Sigmoid colon (tissue), 7 donors: Measurements from ENCODE around the gene SLC7A5. TPM values are rescaled to one million over a fixed set of nuclear protein-coding genes. Genes with fewer than 3 reads are reported as not detected.
"Not testable (repeated sequence)": the region's sequence is repeated elsewhere in the genome, so short reads cannot be mapped to it uniquely, and the experiment has no call there.

Experiments
- DNase-seq: peaks from one replicate; pipeline ENCODE4 v3.0.0-alpha.2; 2019
- H3K27ac ChIP-seq, 4 donors: fragments of 200-600 bp; sonication (generic); one replicate each; pipeline ENCODE4 v1.5.1; 2016 to 2019; ENCODE audit warnings: mild to moderate bottlenecking in 1 of 4
- H3K27me3 ChIP-seq, 3 donors: fragments of 200-600 bp; sonication (generic); one replicate each; pipeline ENCODE4 v1.5.1; 2019; ENCODE audit warnings: mild to moderate bottlenecking in 1 of 3
- H3K36me3 ChIP-seq, 4 donors: fragments of 200-600 bp; sonication (generic); one replicate each; pipeline ENCODE4 v1.5.1; 2016 to 2019
- H3K4me1 ChIP-seq, 4 donors: fragments of 200-600 bp; sonication (generic); one replicate each; pipeline ENCODE4 v1.5.1; 2017 to 2019
- H3K4me3 ChIP-seq, 4 donors: fragments of 200-600 bp; sonication (generic); one replicate each; pipeline ENCODE4 v1.5.1; 2017 to 2019; ENCODE audit warnings: mild to moderate bottlenecking in 2 of 4, moderate library complexity in 1 of 4
- H3K9me3 ChIP-seq, 4 donors: fragments of 200-600 bp in 3 of 4; sonication (generic) in 3 of 4; one replicate each; pipeline versions ENCODE4 v1.5.1 to v1.6.1; 2013 to 2019
- CTCF ChIP-seq, 4 experiments: fragments of 450-650 bp in 3 of 4; fragments of 200-600 bp in 1 of 4; IDR thresholded peaks; one replicate each; pipeline ENCODE4 v1.5.1; 2016 to 2019; ENCODE audit warnings: antibody characterized with exemption in 4 of 4, mild to moderate bottlenecking in 3 of 4, moderate library complexity in 2 of 4
- EP300 ChIP-seq, 4 donors: sonication (generic); formaldehyde crosslinking; IDR thresholded peaks; one replicate each; pipeline ENCODE4 v1.6.1; 2017; ENCODE audit warnings: antibody characterized with exemption in 4 of 4
- POLR2A ChIP-seq, 2 donors: fragments of 450-650 bp; IDR thresholded peaks; one replicate each; pipeline ENCODE4 v1.6.1; 2016; ENCODE audit warnings: antibody characterized with exemption in 2 of 2, mild to moderate bottlenecking in 2 of 2, moderate library complexity in 2 of 2
- POLR2AphosphoS5 ChIP-seq, 4 donors: sonication (generic); formaldehyde crosslinking; IDR thresholded peaks; one replicate each; pipeline ENCODE4 v1.6.1; 2017; ENCODE audit warnings: antibody characterized with exemption in 4 of 4
- WGBS, 2 donors: extraction: QIAGEN DNeasy Blood & Tissue Kit; methylation state at CpG; one replicate each; pipeline ENCODE4 v1.1.7; 2013; 5-methylcytosine and 5-hydroxymethylcytosine counted together
- intact Hi-C: fragments of 100-400 bp; cut with DNase I; formaldehyde crosslinking; loops from one replicate; pipeline ENCODE4 v1.15.1; 2023
- polyA plus RNA-seq, 3 donors: library from polyadenylated mRNA; stranded (reverse); fragments of 200-250 nt; gene quantifications; one replicate each; pipeline ENCODE4 v1.2.3, GENCODE V29; 2013
- total RNA-seq, 4 donors: library from RNA; depleted of rRNA; stranded (reverse); fragments of >200 nt; gene quantifications; one replicate each; pipeline ENCODE4 v1.1.0, GENCODE V29; 2016
- donor health status: healthy with polysubstance abuse.
- donor health status: Bipolar disorder and iron deficiency.
- donor health status: healthy.

Gene SLC7A5
- total and polyA plus RNA-seq, 7 donors: 0.60 to 44.5 (median 3.1) TPM

GRCh38 chr16:87877942-87878507, 8.7 kb upstream of the SLC7A5 start:
- WGBS, 2 donors: 84 to 86% methylated on average over 19 of the region's 19 CpGs
- no peak for DNase-seq
- Histone ChIP-seq H3K4me1 (no peaks in the 10 kb centered on the region), H3K27me3 (peaks cover 0 to 54% (median 18%) of the 10 kb centered on the region in 3 donors), H3K4me3 (no peak overlapping the region), H3K9me3 (no peaks in the 10 kb centered on the region), H3K36me3 (no peaks in the 10 kb centered on the region), H3K27ac (no peak overlapping the region)
- TF ChIP-seq EP300 (IDR thresholded peaks at IDR 0.05) (no peak), CTCF (IDR thresholded peaks at IDR 0.05) (no peak), POLR2A (IDR thresholded peaks at IDR 0.05) (no peak), POLR2AphosphoS5 (IDR thresholded peaks at IDR 0.05) (no peak)
- intact Hi-C loops: loop anchor here (10.0 kb wide), 1 partner anchor 293 kb away; no protein-coding TSS in a partner anchor

- H3K36me3 ChIP-seq: no peaks in the 10 kb centered on the region
- H3K27ac ChIP-seq: no peak overlapping the region
- TF ChIP-seq EP300 (IDR thresholded peaks at IDR 0.05) (no peak), POLR2AphosphoS5 (IDR thresholded peaks at IDR 0.05) (no peak), POLR2A (IDR thresholded peaks at IDR 0.05) (no peak), CTCF (IDR thresholded peaks at IDR 0.05) (no peak)
- H3K4me1 ChIP-seq: peaks cover 0 to 17% (median 11%) of the 10 kb centered on the region in 4 donors
- H3K9me3 ChIP-seq: no peaks in the 10 kb centered on the region
- DNase-seq: no peak
- peaks cover 0 to 36% (median 9%) of the 10 kb centered on the region in 3 donors for H3K27me3 ChIP-seq
- WGBS, 2 donors: 51 to 63% methylated on average over 24 of the region's 24 CpGs
- no peak overlapping the region for H3K4me3 ChIP-seq
- intact Hi-C loops: loop anchor here (5.0 to 10.0 kb wide), 2 partner anchors 32 to 290 kb away; no protein-coding TSS in a partner anchor
Observed at GRCh38 chr16:87874639-87875427, 5.5 kb upstream of the SLC7A5 start.

- Histone ChIP-seq H3K27ac (peak overlapping the region in 3 of 4 donors; percentile 80 to 87 (median 87)), H3K4me1 (peaks cover 0 to 39% (median 33%) of the 10 kb centered on the region in 4 donors), H3K27me3 (peaks cover 0 to 27% (median 2%) of the 10 kb centered on the region in 3 donors)
- not testable (repeated sequence) for H3K4me3 ChIP-seq, H3K9me3 ChIP-seq, H3K36me3 ChIP-seq, DNase-seq
- WGBS, 2 donors: 77 to 84% methylated on average over 24 of the region's 24 CpGs
- intact Hi-C loops: loop anchor here (1.0 to 10.0 kb wide), 4 partner anchors 20 to 286 kb away; no protein-coding TSS in a partner anchor
Observed at GRCh38 chr16:87870418-87871291, 1.3 kb upstream of the SLC7A5 start.

GRCh38 chr16:87869879-87870417, 641 bp upstream of the SLC7A5 start:
- Histone ChIP-seq H3K4me1 (peaks cover 0 to 46% (median 33%) of the 10 kb centered on the region in 4 donors), H3K27ac (peak overlapping the region in 3 of 4 donors; percentile 80 to 87 (median 87)), H3K27me3 (peaks cover 0 to 23% (median 0%) of the 10 kb centered on the region in 3 donors)
- not testable (repeated sequence) for H3K36me3 ChIP-seq, H3K4me3 ChIP-seq, H3K9me3 ChIP-seq, DNase-seq
- WGBS, 2 donors: 84 to 94% methylated on average over 18 of the region's 18 CpGs
- intact Hi-C loops: loop anchor here (5.0 to 10.0 kb wide), 2 partner anchors 37 to 285 kb away; no protein-coding TSS in a partner anchor

- Histone ChIP-seq H3K27ac (peak overlapping the region; percentile 38 to 87 (median 84)), H3K4me1 (peaks cover 0 to 61% (median 43%) of the 10 kb centered on the region in 4 donors), H3K27me3 (peaks cover 0 to 11% (median 0%) of the 10 kb centered on the region in 3 donors), H3K4me3 (peak overlapping the region; percentile 40 to 63 (median 56))
- H3K36me3 ChIP-seq, intact Hi-C loops, DNase-seq, H3K9me3 ChIP-seq: not testable (repeated sequence)
- peak in 2 of 4 donors; percentile 36 to 50 for TF ChIP-seq POLR2AphosphoS5 (IDR thresholded peaks at IDR 0.05)
- 6 to 9% methylated on average over 36 to 37 of the region's 37 CpGs for WGBS, 2 donors
Observed at GRCh38 chr16:87868254-87869029, 865 bp downstream of the SLC7A5 start.

GRCh38 chr16:87865902-87866555, 3.3 kb downstream of the SLC7A5 start:
- H3K27me3 ChIP-seq, H3K9me3 ChIP-seq, DNase-seq, intact Hi-C loops, H3K36me3 ChIP-seq: not testable (repeated sequence)
- H3K4me1 ChIP-seq: peaks cover 0 to 81% (median 63%) of the 10 kb centered on the region in 4 donors
- 78 to 83% methylated on average over 16 of the region's 16 CpGs for WGBS, 2 donors
- peak overlapping the region in 1 of 4 donors; percentile 5 for H3K4me3 ChIP-seq
- peak overlapping the region in 3 of 4 donors; percentile 72 to 87 (median 87) for H3K27ac ChIP-seq
